ENCODE measurements around the gene MTMR1. TPM values are rescaled to one million over a fixed set of nuclear protein-coding genes. Genes with fewer than 3 reads are reported as not detected.
A peak's percentile ranks its signal among the peaks of the same experiment; 100 is the strongest.

Gene MTMR1
- total and polyA plus RNA-seq, 5 donors from 2014 or later = 17.9 to 61.1 (median 27.9) TPM

- Mint-ChIP-seq H3K4me1 (peaks cover 14 to 34% (median 23%) of the 10 kb centered on the region in 4 donors), H3K27ac (no peak overlapping the region), H3K27me3 (no peaks in the 10 kb centered on the region), H3K4me3 (no peak overlapping the region), H3K9me3 (peaks cover 0 to 1% (median 0%) of the 10 kb centered on the region in 7 donors), H3K36me3 (peaks cover 10% of the 10 kb centered on the region)
- Histone ChIP-seq H3K4me1 (ENCODE audit: control insufficient read depth, insufficient read depth, low read length, poor library complexity, severe bottlenecking) (no peaks in the 10 kb centered on the region), H3K27ac (ENCODE audit: insufficient read depth, low read length, poor library complexity, severe bottlenecking) (no peak overlapping the region), H3K4me3 (ENCODE audit: low read depth, low read length) (no peak overlapping the region), H3K36me3 (ENCODE audit: control insufficient read depth, insufficient read depth, low read length) (peaks cover 18% of the 10 kb centered on the region), H3K27me3 (ENCODE audit: control insufficient read depth, insufficient read depth, low read length) (no peaks in the 10 kb centered on the region), H3K9me3 (ENCODE audit: control insufficient read depth in 2 of 2, low read length in 2 of 2) (peaks cover 0 to 2% of the 10 kb centered on the region in 2 experiments)
- DNase-seq (no peak), ATAC-seq (ENCODE audit: low read depth in 2 of 2) (no peak)
Observed at GRCh38 chrX:150719621-150720020, 26.4 kb downstream of the MTMR1 start.

GRCh38 chrX:150729956-150730355, 36.8 kb downstream of the MTMR1 start:
- Histone ChIP-seq H3K9me3 (ENCODE audit: control insufficient read depth in 2 of 2, low read length in 2 of 2) (no peaks in the 10 kb centered on the region), H3K27me3 (ENCODE audit: control insufficient read depth, insufficient read depth, low read length) (no peaks in the 10 kb centered on the region), H3K27ac (ENCODE audit: insufficient read depth, low read length, poor library complexity, severe bottlenecking) (no peak overlapping the region), H3K36me3 (ENCODE audit: control insufficient read depth, insufficient read depth, low read length) (peaks cover 69% of the 10 kb centered on the region), H3K4me3 (ENCODE audit: low read depth, low read length) (no peak overlapping the region), H3K4me1 (ENCODE audit: control insufficient read depth, insufficient read depth, low read length, poor library complexity, severe bottlenecking) (no peaks in the 10 kb centered on the region)
- H3K36me3 Mint-ChIP-seq = peaks cover 7% of the 10 kb centered on the region
- H3K27ac Mint-ChIP-seq = no peak overlapping the region
- DNase-seq (no peak), ATAC-seq (ENCODE audit: low read depth in 2 of 2) (no peak)
- H3K9me3 Mint-ChIP-seq = no peaks in the 10 kb centered on the region
- peaks cover 0 to 18% (median 7%) of the 10 kb centered on the region in 4 donors for H3K4me1 Mint-ChIP-seq
- no peak overlapping the region for H3K4me3 Mint-ChIP-seq
- no peaks in the 10 kb centered on the region for H3K27me3 Mint-ChIP-seq

- H3K27ac Mint-ChIP-seq = no peak overlapping the region
- H3K4me3 ChIP-seq (ENCODE audit: low read depth, low read length) = no peak overlapping the region
- H3K9me3 ChIP-seq (ENCODE audit: control insufficient read depth in 2 of 2, low read length in 2 of 2) = no peaks in the 10 kb centered on the region
- H3K27ac ChIP-seq (ENCODE audit: insufficient read depth, low read length, poor library complexity, severe bottlenecking) = no peak overlapping the region
- no peaks in the 10 kb centered on the region for H3K9me3 Mint-ChIP-seq
- DNase-seq = no peak
- no peak overlapping the region for H3K4me3 Mint-ChIP-seq
- H3K4me1 Mint-ChIP-seq = peaks cover 0 to 18% (median 7%) of the 10 kb centered on the region in 4 donors
- no peaks in the 10 kb centered on the region for H3K4me1 ChIP-seq (ENCODE audit: control insufficient read depth, insufficient read depth, low read length, poor library complexity, severe bottlenecking)
- no peaks in the 10 kb centered on the region for H3K27me3 ChIP-seq (ENCODE audit: control insufficient read depth, insufficient read depth, low read length)
- peaks cover 77% of the 10 kb centered on the region for H3K36me3 ChIP-seq (ENCODE audit: control insufficient read depth, insufficient read depth, low read length)
- H3K36me3 Mint-ChIP-seq = peaks cover 7% of the 10 kb centered on the region
- no peak for ATAC-seq (ENCODE audit: low read depth in 2 of 2)
- no peaks in the 10 kb centered on the region for H3K27me3 Mint-ChIP-seq
Observed at GRCh38 chrX:150730719-150731118, 37.5 kb downstream of the MTMR1 start.

- no peaks in the 10 kb centered on the region for H3K9me3 Mint-ChIP-seq
- no peak overlapping the region for H3K4me3 Mint-ChIP-seq
- H3K36me3 Mint-ChIP-seq = peaks cover 11% of the 10 kb centered on the region
- no peak for DNase-seq
- H3K36me3 ChIP-seq (ENCODE audit: control insufficient read depth, insufficient read depth, low read length) = peaks cover 81% of the 10 kb centered on the region
- H3K27me3 Mint-ChIP-seq = no peaks in the 10 kb centered on the region
- H3K27ac Mint-ChIP-seq = no peak overlapping the region
- H3K4me1 Mint-ChIP-seq = peaks cover 0 to 18% (median 14%) of the 10 kb centered on the region in 4 donors
- ATAC-seq (ENCODE audit: low read depth in 2 of 2) = no peak
- H3K27ac ChIP-seq (ENCODE audit: insufficient read depth, low read length, poor library complexity, severe bottlenecking) = no peak overlapping the region
- no peak overlapping the region for H3K4me3 ChIP-seq (ENCODE audit: low read depth, low read length)
- H3K27me3 ChIP-seq (ENCODE audit: control insufficient read depth, insufficient read depth, low read length) = no peaks in the 10 kb centered on the region
- no peaks in the 10 kb centered on the region for H3K9me3 ChIP-seq (ENCODE audit: control insufficient read depth in 2 of 2, low read length in 2 of 2)
- no peaks in the 10 kb centered on the region for H3K4me1 ChIP-seq (ENCODE audit: control insufficient read depth, insufficient read depth, low read length, poor library complexity, severe bottlenecking)
Observed at GRCh38 chrX:150731795-150732194, 38.6 kb downstream of the MTMR1 start.

GRCh38 chrX:150736475-150736874, 43.3 kb downstream of the MTMR1 start:
- H3K9me3 ChIP-seq (ENCODE audit: control insufficient read depth in 2 of 2, low read length in 2 of 2) = no peaks in the 10 kb centered on the region
- peak overlapping the region; percentile 39 for H3K4me3 ChIP-seq (ENCODE audit: low read depth, low read length)
- H3K27me3 ChIP-seq (ENCODE audit: control insufficient read depth, insufficient read depth, low read length) = no peaks in the 10 kb centered on the region
- Mint-ChIP-seq H3K27me3 (no peaks in the 10 kb centered on the region), H3K4me3 (peak overlapping the region in 2 of 4 donors; percentile 24 to 39), H3K36me3 (peaks cover 24% of the 10 kb centered on the region), H3K4me1 (peaks cover 0 to 18% (median 14%) of the 10 kb centered on the region in 4 donors), H3K9me3 (no peaks in the 10 kb centered on the region), H3K27ac (peak overlapping the region; percentile 82 to 93 (median 83))
- ATAC-seq (ENCODE audit: low read depth in 2 of 2) = no peak
- H3K36me3 ChIP-seq (ENCODE audit: control insufficient read depth, insufficient read depth, low read length) = peaks cover 88% of the 10 kb centered on the region
- peak in 1 of 3 donors; percentile 40 for DNase-seq
- no peaks in the 10 kb centered on the region for H3K4me1 ChIP-seq (ENCODE audit: control insufficient read depth, insufficient read depth, low read length, poor library complexity, severe bottlenecking)
- H3K27ac ChIP-seq (ENCODE audit: insufficient read depth, low read length, poor library complexity, severe bottlenecking) = no peak overlapping the region

- H3K36me3 ChIP-seq (ENCODE audit: control insufficient read depth, insufficient read depth, low read length) = peaks cover 53% of the 10 kb centered on the region
- ATAC-seq (ENCODE audit: low read depth in 2 of 2) = no peak
- Mint-ChIP-seq H3K27me3 (no peaks in the 10 kb centered on the region), H3K4me1 (no peaks in the 10 kb centered on the region), H3K4me3 (no peak overlapping the region), H3K36me3 (peaks cover 4% of the 10 kb centered on the region), H3K27ac (no peak overlapping the region), H3K9me3 (no peaks in the 10 kb centered on the region)
- H3K27me3 ChIP-seq (ENCODE audit: control insufficient read depth, insufficient read depth, low read length) = no peaks in the 10 kb centered on the region
- no peaks in the 10 kb centered on the region for H3K9me3 ChIP-seq (ENCODE audit: control insufficient read depth in 2 of 2, low read length in 2 of 2)
- no peak for DNase-seq
- H3K4me3 ChIP-seq (ENCODE audit: low read depth, low read length) = no peak overlapping the region
- no peak overlapping the region for H3K27ac ChIP-seq (ENCODE audit: insufficient read depth, low read length, poor library complexity, severe bottlenecking)
- no peaks in the 10 kb centered on the region for H3K4me1 ChIP-seq (ENCODE audit: control insufficient read depth, insufficient read depth, low read length, poor library complexity, severe bottlenecking)
Observed at GRCh38 chrX:150752124-150752523, 58.9 kb downstream of the MTMR1 start.

- Histone ChIP-seq H3K27ac (ENCODE audit: insufficient read depth, low read length, poor library complexity, severe bottlenecking) (no peak overlapping the region), H3K36me3 (ENCODE audit: control insufficient read depth, insufficient read depth, low read length) (peaks cover 55% of the 10 kb centered on the region), H3K9me3 (ENCODE audit: control insufficient read depth in 2 of 2, low read length in 2 of 2) (no peaks in the 10 kb centered on the region), H3K4me3 (ENCODE audit: low read depth, low read length) (no peak overlapping the region), H3K27me3 (ENCODE audit: control insufficient read depth, insufficient read depth, low read length) (no peaks in the 10 kb centered on the region), H3K4me1 (ENCODE audit: control insufficient read depth, insufficient read depth, low read length, poor library complexity, severe bottlenecking) (no peaks in the 10 kb centered on the region)
- no peak overlapping the region for H3K27ac Mint-ChIP-seq
- no peaks in the 10 kb centered on the region for H3K9me3 Mint-ChIP-seq
- H3K4me1 Mint-ChIP-seq = no peaks in the 10 kb centered on the region
- DNase-seq (no peak), ATAC-seq (ENCODE audit: low read depth in 2 of 2) (no peak)
- H3K36me3 Mint-ChIP-seq = peaks cover 4% of the 10 kb centered on the region
- no peaks in the 10 kb centered on the region for H3K27me3 Mint-ChIP-seq
- H3K4me3 Mint-ChIP-seq = no peak overlapping the region
Observed at GRCh38 chrX:150753357-150753756, 60.2 kb downstream of the MTMR1 start.

- H3K36me3 ChIP-seq (ENCODE audit: control insufficient read depth, insufficient read depth, low read length) = peaks cover 55% of the 10 kb centered on the region
- H3K9me3 ChIP-seq (ENCODE audit: control insufficient read depth in 2 of 2, low read length in 2 of 2) = no peaks in the 10 kb centered on the region
- DNase-seq (no peak), ATAC-seq (ENCODE audit: low read depth in 2 of 2) (no peak)
- no peaks in the 10 kb centered on the region for H3K9me3 Mint-ChIP-seq
- peaks cover 8% of the 10 kb centered on the region for H3K36me3 Mint-ChIP-seq
- H3K4me3 Mint-ChIP-seq = no peak overlapping the region
- no peak overlapping the region for H3K27ac Mint-ChIP-seq
- no peaks in the 10 kb centered on the region for H3K4me1 ChIP-seq (ENCODE audit: control insufficient read depth, insufficient read depth, low read length, poor library complexity, severe bottlenecking)
- H3K27ac ChIP-seq (ENCODE audit: insufficient read depth, low read length, poor library complexity, severe bottlenecking) = no peak overlapping the region
- H3K4me1 Mint-ChIP-seq = no peaks in the 10 kb centered on the region
- H3K27me3 Mint-ChIP-seq = no peaks in the 10 kb centered on the region
- no peaks in the 10 kb centered on the region for H3K27me3 ChIP-seq (ENCODE audit: control insufficient read depth, insufficient read depth, low read length)
- H3K4me3 ChIP-seq (ENCODE audit: low read depth, low read length) = no peak overlapping the region
Observed at GRCh38 chrX:150753968-150754367, 60.8 kb downstream of the MTMR1 start.

Measured in CD4-positive, CD25-positive, alpha-beta regulatory T cell (primary cell).